Measurements from ENCODE around the gene TBCEL.
"Not testable (repeated sequence)": the region's sequence is repeated elsewhere in the genome, so short reads cannot be mapped to it uniquely, and the experiment has no call there.

TBCEL gene

GRCh38 chr11:121023848-121024751 lies at the start of gene TBCEL:
Gene TBCEL (plus strand): TSS chr11:121024102. CDS start chr11:121045691, 21,589 bp downstream.
- peak; percentile 91 for DNase-seq

- no peak for DNase-seq
Observed at GRCh38 chr11:120974466-120974865, 49.4 kb upstream of the TBCEL start.

GRCh38 chr11:120974965-120975364 lies 48.9 kb upstream of the TBCEL start:
- DNase-seq, result no peak

- no peak for DNase-seq
Observed at GRCh38 chr11:120977266-120978137, 46.4 kb upstream of the TBCEL start.

- no peak for DNase-seq
Observed at GRCh38 chr11:120978701-120979100, 45.2 kb upstream of the TBCEL start.

- DNase-seq, result peak; percentile 38
Observed at GRCh38 chr11:120985718-120986569, 38.0 kb upstream of the TBCEL start.

- no peak for DNase-seq
Observed at GRCh38 chr11:120988603-120989002, 35.3 kb upstream of the TBCEL start.

- DNase-seq, result no peak
Observed at GRCh38 chr11:120991830-120992686, 31.8 kb upstream of the TBCEL start.

GRCh38 chr11:120994091-120994859 lies 29.6 kb upstream of the TBCEL start:
- DNase-seq, result no peak

- no peak for DNase-seq
Observed at GRCh38 chr11:120995184-120995583, 28.7 kb upstream of the TBCEL start.

GRCh38 chr11:120996973-120997372 lies 26.9 kb upstream of the TBCEL start:
- DNase-seq, result no peak

- DNase-seq, result no peak
Observed at GRCh38 chr11:120998581-120998980, 25.3 kb upstream of the TBCEL start.

GRCh38 chr11:121004206-121004840 lies 19.6 kb upstream of the TBCEL start:
- no peak for DNase-seq

- no peak for DNase-seq
Observed at GRCh38 chr11:121006922-121007321, 17.0 kb upstream of the TBCEL start.

GRCh38 chr11:121008551-121008950 lies 15.4 kb upstream of the TBCEL start:
- no peak for DNase-seq

GRCh38 chr11:121012091-121012490 lies 11.8 kb upstream of the TBCEL start:
- no peak for DNase-seq

- DNase-seq, result no peak
Observed at GRCh38 chr11:121018746-121019145, 5.2 kb upstream of the TBCEL start.

GRCh38 chr11:121021718-121022117 lies 2.2 kb upstream of the TBCEL start:
- DNase-seq, result not testable (repeated sequence)

- no peak for DNase-seq
Observed at GRCh38 chr11:121024989-121025388, 1.1 kb downstream of the TBCEL start.

- no peak for DNase-seq
Observed at GRCh38 chr11:121029153-121029552, 5.3 kb downstream of the TBCEL start.
